MM.1S (cell line): ENCODE data around the gene CCS.

Source experiments
- DNase-seq: peaks from one replicate; pipeline ENCODE4 v3.0.0-alpha.2; 2015
- H2AFZ ChIP-seq: fragments of 300-600 bp; sonication (generic); 2 replicates; pipeline ENCODE4 v1.6.0; 2016; ENCODE audit warnings: antibody characterized with exemption, low read length
- H3F3A ChIP-seq: fragments of 300-600 bp; sonication (generic); 2 replicates; pipeline ENCODE4 v1.6.1; 2016; ENCODE audit warnings: mild to moderate bottlenecking, antibody characterized with exemption, low read length, moderate library complexity, mixed read lengths; ENCODE audit not compliant: insufficient read depth
- H3K27ac ChIP-seq: fragments of 300-600 bp; sonication (generic); 2 replicates; pipeline ENCODE4 v1.5.1; 2016; ENCODE audit warnings: mild to moderate bottlenecking, low read length
- H3K27me3 ChIP-seq: fragments of 300-600 bp; sonication (generic); replicated peaks from 2 replicates; pipeline ENCODE4 v1.6.0; 2016; ENCODE audit warnings: low read length; ENCODE audit not compliant: insufficient read depth
- H3K36me3 ChIP-seq: fragments of 300-600 bp; sonication (generic); replicated peaks from 2 replicates; pipeline ENCODE4 v1.6.1; 2016; ENCODE audit warnings: mild to moderate bottlenecking, low read length, mixed read lengths; ENCODE audit not compliant: insufficient read depth
- H3K4me1 ChIP-seq: fragments of 300-600 bp; sonication (generic); 2 replicates; pipeline ENCODE4 v1.6.1; 2016; ENCODE audit warnings: low read length, mixed read lengths
- H3K4me2 ChIP-seq: fragments of 300-600 bp; sonication (generic); 2 replicates; pipeline ENCODE4 v1.6.0; 2016; ENCODE audit warnings: low read depth, low read length
- H3K4me3 ChIP-seq: fragments of 300-600 bp; sonication (generic); 2 replicates; pipeline ENCODE4 v1.5.1; 2016; ENCODE audit warnings: low read length, mixed read lengths
- H3K79me2 ChIP-seq: fragments of 300-600 bp; sonication (generic); 2 replicates; pipeline ENCODE4 v1.6.1; 2016; ENCODE audit warnings: mixed run types, low read length, mixed read lengths
- H3K9ac ChIP-seq: fragments of 300-600 bp; sonication (generic); 2 replicates; pipeline ENCODE4 v1.6.1; 2016; ENCODE audit warnings: low read length, mixed read lengths
- H3K9me2 ChIP-seq: fragments of 300-600 bp; sonication (generic); replicated peaks from 2 replicates; pipeline ENCODE4 v1.6.1; 2016; ENCODE audit warnings: mild to moderate bottlenecking, low read length, mixed read lengths; ENCODE audit not compliant: insufficient read depth
- H3K9me3 ChIP-seq: fragments of 300-600 bp; sonication (generic); replicated peaks from 2 replicates; pipeline ENCODE4 v1.6.1; 2016; ENCODE audit warnings: mild to moderate bottlenecking, low read length, mixed read lengths; ENCODE audit not compliant: insufficient read depth
- H4K20me1 ChIP-seq: fragments of 300-600 bp; sonication (generic); 2 replicates; pipeline ENCODE4 v1.6.1; 2016; ENCODE audit warnings: mild to moderate bottlenecking, low read length, moderate library complexity, mixed read lengths; ENCODE audit not compliant: insufficient read depth
- EZH2 ChIP-seq: fragments of 300-600 bp; sonication (generic); optimal IDR thresholded peaks from 2 replicates; pipeline ENCODE3; 2017; ENCODE audit warnings: low read depth, mild to moderate bottlenecking, antibody characterized with exemption, low read length, mixed read lengths
- EZH2phosphoT487 ChIP-seq: fragments of 300-600 bp; sonication (generic); IDR thresholded peaks from 2 replicates; pipeline ENCODE4 v1.6.1; 2018; ENCODE audit warnings: antibody characterized with exemption, low read length
- TF ChIP-seq, protein P1 (sequence below): fragments of 300-600 bp; sonication (generic); IDR thresholded peaks from 2 replicates; pipeline ENCODE4 v1.5.1; 2016; ENCODE audit warnings: antibody characterized with exemption, low read length, mixed read lengths

CCS gene

GRCh38 chr11:66564538-66564937 lies 28.4 kb upstream of the CCS start:
- Histone ChIP-seq H3K4me2 (no peak overlapping the region), H3K79me2 (no peaks in the 10 kb centered on the region), H3K9me3 (no peaks in the 10 kb centered on the region), H3K27me3 (peaks cover 85% of the 10 kb centered on the region), H3K36me3 (no peaks in the 10 kb centered on the region), H3K9ac (no peak overlapping the region), H3F3A (no peaks in the 10 kb centered on the region), H2AFZ (no peak overlapping the region), H4K20me1 (no peaks in the 10 kb centered on the region), H3K9me2 (no peaks in the 10 kb centered on the region), H3K4me3 (no peak overlapping the region), H3K4me1 (no peaks in the 10 kb centered on the region), H3K27ac (no peak overlapping the region)
- TF ChIP-seq, protein P1, sequence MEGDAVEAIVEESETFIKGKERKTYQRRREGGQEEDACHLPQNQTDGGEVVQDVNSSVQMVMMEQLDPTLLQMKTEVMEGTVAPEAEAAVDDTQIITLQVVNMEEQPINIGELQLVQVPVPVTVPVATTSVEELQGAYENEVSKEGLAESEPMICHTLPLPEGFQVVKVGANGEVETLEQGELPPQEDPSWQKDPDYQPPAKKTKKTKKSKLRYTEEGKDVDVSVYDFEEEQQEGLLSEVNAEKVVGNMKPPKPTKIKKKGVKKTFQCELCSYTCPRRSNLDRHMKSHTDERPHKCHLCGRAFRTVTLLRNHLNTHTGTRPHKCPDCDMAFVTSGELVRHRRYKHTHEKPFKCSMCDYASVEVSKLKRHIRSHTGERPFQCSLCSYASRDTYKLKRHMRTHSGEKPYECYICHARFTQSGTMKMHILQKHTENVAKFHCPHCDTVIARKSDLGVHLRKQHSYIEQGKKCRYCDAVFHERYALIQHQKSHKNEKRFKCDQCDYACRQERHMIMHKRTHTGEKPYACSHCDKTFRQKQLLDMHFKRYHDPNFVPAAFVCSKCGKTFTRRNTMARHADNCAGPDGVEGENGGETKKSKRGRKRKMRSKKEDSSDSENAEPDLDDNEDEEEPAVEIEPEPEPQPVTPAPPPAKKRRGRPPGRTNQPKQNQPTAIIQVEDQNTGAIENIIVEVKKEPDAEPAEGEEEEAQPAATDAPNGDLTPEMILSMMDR, result no peak
- no peak for TF ChIP-seq EZH2
- TF ChIP-seq EZH2phosphoT487, result no peak
- DNase-seq, result no peak

DNA sequence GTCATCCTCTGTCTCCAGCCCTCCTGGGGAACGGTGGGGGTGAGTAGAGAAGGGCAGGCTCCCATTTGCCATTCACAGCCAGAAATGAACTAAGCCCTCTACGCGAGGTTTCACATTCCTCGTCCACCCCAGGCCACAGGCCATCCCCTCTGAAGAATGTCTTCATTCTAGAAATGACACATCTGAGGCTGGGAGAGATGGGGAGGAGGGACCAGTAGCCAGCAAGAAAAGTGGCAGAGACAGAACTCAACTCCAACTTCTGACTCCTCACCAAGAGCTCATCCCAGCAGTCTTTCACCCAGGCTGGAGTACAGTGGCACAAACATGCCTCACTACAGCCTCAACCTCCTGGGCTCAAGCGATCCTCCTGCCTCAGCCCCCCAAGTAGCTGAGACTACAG lies 28.0 kb upstream of the CCS start:
- no peak for DNase-seq
- H3K27me3 ChIP-seq, result peaks cover 85% of the 10 kb centered on the region
- H4K20me1 ChIP-seq, result no peaks in the 10 kb centered on the region
- H3K79me2 ChIP-seq, result no peaks in the 10 kb centered on the region
- H3K9ac ChIP-seq, result no peak overlapping the region
- H3F3A ChIP-seq, result no peaks in the 10 kb centered on the region
- no peak for TF ChIP-seq EZH2
- H3K36me3 ChIP-seq, result no peaks in the 10 kb centered on the region
- H3K4me2 ChIP-seq, result no peak overlapping the region
- H3K9me2 ChIP-seq, result no peaks in the 10 kb centered on the region
- no peak overlapping the region for H3K4me3 ChIP-seq
- H2AFZ ChIP-seq, result no peak overlapping the region
- no peaks in the 10 kb centered on the region for H3K9me3 ChIP-seq
- no peaks in the 10 kb centered on the region for H3K4me1 ChIP-seq
- no peak overlapping the region for H3K27ac ChIP-seq

GRCh38 chr11:66566221-66566620 lies 26.8 kb upstream of the CCS start:
- no peaks in the 10 kb centered on the region for H3K9me2 ChIP-seq
- no peak overlapping the region for H3K9ac ChIP-seq
- H3K36me3 ChIP-seq, result no peaks in the 10 kb centered on the region
- H3K27ac ChIP-seq, result no peak overlapping the region
- no peak for DNase-seq
- no peaks in the 10 kb centered on the region for H3K9me3 ChIP-seq
- no peak overlapping the region for H3K4me3 ChIP-seq
- no peak overlapping the region for H2AFZ ChIP-seq
- H4K20me1 ChIP-seq, result no peaks in the 10 kb centered on the region
- H3K79me2 ChIP-seq, result no peaks in the 10 kb centered on the region
- TF ChIP-seq EZH2, result no peak
- TF ChIP-seq EZH2phosphoT487, result no peak
- TF ChIP-seq, protein P1, result no peak
- no peaks in the 10 kb centered on the region for H3K4me1 ChIP-seq
- H3F3A ChIP-seq, result no peaks in the 10 kb centered on the region
- H3K4me2 ChIP-seq, result no peak overlapping the region
- H3K27me3 ChIP-seq, result peaks cover 80% of the 10 kb centered on the region

DNA sequence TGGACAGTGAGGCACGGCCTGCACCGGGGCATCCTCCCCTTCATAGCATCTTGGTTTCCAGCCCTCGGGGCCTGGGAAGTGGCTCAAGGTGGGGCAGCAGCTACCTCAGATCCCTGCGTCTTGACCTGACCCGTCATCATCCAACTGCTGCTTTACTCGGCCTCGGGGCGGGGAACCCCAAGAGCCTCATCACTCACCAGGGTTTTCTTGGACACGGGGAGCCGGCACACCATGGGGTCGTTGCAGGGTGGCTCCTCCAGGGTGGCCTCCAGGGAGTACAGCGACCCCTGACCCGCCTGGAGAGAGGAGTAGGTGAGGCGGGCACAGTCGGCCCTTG lies 25.2 kb upstream of the CCS start:
- Histone ChIP-seq H3K4me3 (0 out of 2 replicates have a peak overlapping the region, but pooled peaks have one; percentile 55), H2AFZ (peak overlapping the region; percentile 31; the same call in 1 of the 2 replicates)

More for the DNA sequence above, 25.2 kb upstream of the CCS start:
- no peak overlapping the region for H3K9ac ChIP-seq
- H3K4me2 ChIP-seq, result peak overlapping the region; percentile 72
- H3K4me1 ChIP-seq, result no peaks in the 10 kb centered on the region
- TF ChIP-seq, protein P1, result no peak
- TF ChIP-seq EZH2, result no peak
- no peak for TF ChIP-seq EZH2phosphoT487
- H3K36me3 ChIP-seq, result no peaks in the 10 kb centered on the region
- H3K27ac ChIP-seq, result no peak overlapping the region
- no peaks in the 10 kb centered on the region for H3F3A ChIP-seq
- DNase-seq, result no peak
- no peaks in the 10 kb centered on the region for H3K9me2 ChIP-seq
- no peaks in the 10 kb centered on the region for H4K20me1 ChIP-seq
- no peaks in the 10 kb centered on the region for H3K9me3 ChIP-seq
- H3K79me2 ChIP-seq, result no peaks in the 10 kb centered on the region
- H3K27me3 ChIP-seq, result peaks cover 67% of the 10 kb centered on the region
